ENCODE results near the gene DPF3. TPM values are rescaled to one million over a fixed set of nuclear protein-coding genes. Genes with fewer than 3 reads are reported as not detected.

The DPF3 gene
- total RNA-seq, 1 donor from 2014 or later, result 0.90 TPM

DNA sequence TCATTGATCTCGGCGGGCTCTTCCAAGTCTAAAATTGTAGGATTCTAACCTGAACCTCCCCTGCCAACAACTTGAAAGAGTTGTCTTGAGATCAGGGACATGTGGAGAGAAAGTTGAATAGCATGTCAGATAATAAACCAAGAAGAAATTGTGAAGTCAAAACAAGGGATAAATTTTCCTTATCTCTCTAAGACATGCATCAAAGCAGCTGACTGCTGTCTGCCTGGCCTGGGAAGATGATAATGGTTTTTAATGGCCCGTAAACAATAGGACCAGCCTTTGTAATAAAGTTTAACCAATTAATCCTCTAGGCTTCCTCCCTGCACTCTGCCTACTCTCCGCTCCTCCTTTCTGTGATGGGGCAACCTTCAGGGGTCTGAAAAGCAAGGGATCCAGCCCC, 67.9 kb downstream of the DPF3 start:
- H3K27ac ChIP-seq, result no peak overlapping the region
- no peak for ATAC-seq
- H3K27me3 ChIP-seq, result no peaks in the 10 kb centered on the region
- intact Hi-C loops (cut with DNase I), result no loop called here
- H3K4me3 ChIP-seq, result no peak overlapping the region
- no peaks in the 10 kb centered on the region for H3K9me3 ChIP-seq
- TF ChIP-seq, protein P1, sequence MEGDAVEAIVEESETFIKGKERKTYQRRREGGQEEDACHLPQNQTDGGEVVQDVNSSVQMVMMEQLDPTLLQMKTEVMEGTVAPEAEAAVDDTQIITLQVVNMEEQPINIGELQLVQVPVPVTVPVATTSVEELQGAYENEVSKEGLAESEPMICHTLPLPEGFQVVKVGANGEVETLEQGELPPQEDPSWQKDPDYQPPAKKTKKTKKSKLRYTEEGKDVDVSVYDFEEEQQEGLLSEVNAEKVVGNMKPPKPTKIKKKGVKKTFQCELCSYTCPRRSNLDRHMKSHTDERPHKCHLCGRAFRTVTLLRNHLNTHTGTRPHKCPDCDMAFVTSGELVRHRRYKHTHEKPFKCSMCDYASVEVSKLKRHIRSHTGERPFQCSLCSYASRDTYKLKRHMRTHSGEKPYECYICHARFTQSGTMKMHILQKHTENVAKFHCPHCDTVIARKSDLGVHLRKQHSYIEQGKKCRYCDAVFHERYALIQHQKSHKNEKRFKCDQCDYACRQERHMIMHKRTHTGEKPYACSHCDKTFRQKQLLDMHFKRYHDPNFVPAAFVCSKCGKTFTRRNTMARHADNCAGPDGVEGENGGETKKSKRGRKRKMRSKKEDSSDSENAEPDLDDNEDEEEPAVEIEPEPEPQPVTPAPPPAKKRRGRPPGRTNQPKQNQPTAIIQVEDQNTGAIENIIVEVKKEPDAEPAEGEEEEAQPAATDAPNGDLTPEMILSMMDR (IDR thresholded peaks at IDR 0.05), result no peak
- DNase-seq, result no peak
- no peaks in the 10 kb centered on the region for H3K4me1 ChIP-seq
- no peaks in the 10 kb centered on the region for H3K36me3 ChIP-seq

- ATAC-seq (no peak), DNase-seq (no peak)
- intact Hi-C loops (cut with DNase I), result no loop called here
These were observed 68.4 kb downstream of the DPF3 start for GRCh38 chr14:72825486-72825885.

DNA sequence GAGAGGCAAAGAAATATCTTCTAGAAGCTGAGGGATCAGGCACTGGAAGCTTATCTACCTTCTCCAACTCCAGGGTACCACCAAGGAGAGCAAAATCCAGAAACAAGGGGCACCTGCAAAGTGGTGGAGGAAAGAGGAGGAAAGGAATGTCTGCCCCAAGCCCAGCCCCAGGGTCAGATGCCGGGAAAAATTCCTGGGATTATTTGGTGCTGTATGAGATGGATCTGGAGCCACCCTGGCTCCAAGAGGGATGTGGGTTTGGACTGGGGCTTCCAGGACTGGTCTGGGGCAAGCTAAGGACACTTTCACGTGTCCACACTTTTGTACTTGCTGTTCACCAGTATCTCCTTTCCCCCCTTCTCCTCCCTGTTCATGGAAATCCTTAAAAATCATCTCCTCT, 69.8 kb downstream of the DPF3 start:
- Histone ChIP-seq H3K9me3 (no peaks in the 10 kb centered on the region), H3K4me3 (no peak overlapping the region), H3K27ac (no peak overlapping the region), H3K4me1 (no peaks in the 10 kb centered on the region), H3K27me3 (no peaks in the 10 kb centered on the region), H3K36me3 (no peaks in the 10 kb centered on the region)
- TF ChIP-seq, protein P1 (IDR thresholded peaks at IDR 0.05), result no peak
- intact Hi-C loops (cut with DNase I), result no loop called here
- DNase-seq (no peak), ATAC-seq (no peak)

More at GRCh38 chr14:72825486-72825885, 68.4 kb downstream of the DPF3 start:
- Histone ChIP-seq H3K9me3 (no peaks in the 10 kb centered on the region), H3K27me3 (no peaks in the 10 kb centered on the region), H3K36me3 (no peaks in the 10 kb centered on the region), H3K27ac (no peak overlapping the region), H3K4me1 (no peaks in the 10 kb centered on the region), H3K4me3 (no peak overlapping the region)
- TF ChIP-seq, protein P1 (IDR thresholded peaks at IDR 0.05), result no peak

DNA sequence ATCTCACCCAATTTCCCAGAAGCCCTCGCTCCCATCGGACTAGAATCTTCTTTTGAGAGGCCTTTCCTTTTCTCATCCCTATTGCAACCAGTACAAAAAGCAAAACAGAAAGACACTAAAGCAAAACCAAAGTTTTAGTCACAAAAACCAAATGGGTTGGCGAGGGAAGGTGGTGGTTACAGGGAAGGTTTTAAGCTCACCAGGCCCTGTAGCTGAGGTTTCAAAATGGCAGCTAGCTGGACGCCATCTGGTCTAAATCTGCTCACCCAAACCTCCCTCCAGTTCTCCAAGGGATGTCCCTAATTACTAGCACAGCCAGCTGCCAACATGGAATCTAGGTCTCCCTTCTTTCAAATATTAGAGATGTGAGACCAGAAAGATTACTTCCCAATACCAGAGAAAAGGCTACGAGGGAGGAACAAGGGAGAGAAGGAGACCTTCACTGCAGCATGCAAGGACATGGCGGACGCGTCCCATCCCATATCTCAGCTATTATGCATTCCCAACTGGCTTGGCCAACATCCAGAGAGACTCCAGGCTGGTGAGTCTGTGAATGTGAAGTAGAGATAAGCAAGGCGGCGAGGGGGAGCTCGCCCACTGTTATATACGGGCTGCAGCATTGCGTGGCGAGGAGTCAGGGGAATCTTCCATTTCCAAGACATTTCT, 70.8 kb downstream of the DPF3 start:
- Histone ChIP-seq H3K27ac (no peak overlapping the region), H3K4me1 (no peaks in the 10 kb centered on the region), H3K4me3 (no peak overlapping the region), H3K27me3 (no peaks in the 10 kb centered on the region), H3K36me3 (no peaks in the 10 kb centered on the region), H3K9me3 (no peaks in the 10 kb centered on the region)
- TF ChIP-seq, protein P1 (IDR thresholded peaks at IDR 0.05), result no peak
- intact Hi-C loops (cut with DNase I), result no loop called here
- ATAC-seq, result no peak
- no peak for DNase-seq

- Histone ChIP-seq H3K27ac (no peak overlapping the region), H3K4me1 (no peaks in the 10 kb centered on the region), H3K4me3 (no peak overlapping the region), H3K9me3 (no peaks in the 10 kb centered on the region), H3K36me3 (no peaks in the 10 kb centered on the region), H3K27me3 (no peaks in the 10 kb centered on the region)
- DNase-seq (no peak), ATAC-seq (no peak)
- intact Hi-C loops (cut with DNase I), result no loop called here
- TF ChIP-seq, protein P1 (IDR thresholded peaks at IDR 0.05), result no peak
These were observed 74.9 kb downstream of the DPF3 start for GRCh38 chr14:72818998-72819397.

DNA sequence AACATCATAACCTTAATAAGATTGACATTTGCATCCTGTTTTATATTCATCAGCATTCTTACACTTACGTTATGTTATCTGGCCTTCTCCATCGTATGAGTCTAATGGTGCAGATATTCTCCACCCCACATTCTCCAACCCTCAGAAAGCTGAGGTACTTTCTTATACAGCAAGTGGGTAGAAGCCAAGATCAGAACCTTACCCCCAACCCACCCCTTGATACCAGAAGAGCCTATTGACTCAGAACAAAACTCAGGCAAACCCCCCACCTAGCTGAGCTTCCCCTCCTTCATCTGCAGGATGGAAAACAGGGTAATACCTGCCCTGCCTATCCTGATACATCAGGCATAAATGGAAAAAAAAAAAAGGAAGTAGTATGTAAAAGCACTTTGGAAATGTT, 77.6 kb downstream of the DPF3 start:
- intact Hi-C loops (cut with DNase I), result no loop called here
- ATAC-seq, result no peak
- no peak overlapping the region for H3K27ac ChIP-seq
- H3K27me3 ChIP-seq, result no peaks in the 10 kb centered on the region
- TF ChIP-seq, protein P1 (IDR thresholded peaks at IDR 0.05), result no peak
- no peaks in the 10 kb centered on the region for H3K36me3 ChIP-seq
- DNase-seq, result no peak
- no peak overlapping the region for H3K4me3 ChIP-seq
- no peaks in the 10 kb centered on the region for H3K9me3 ChIP-seq
- no peaks in the 10 kb centered on the region for H3K4me1 ChIP-seq

Data from upper lobe of right lung (tissue), 1 donor.